Effector CD4-positive, alpha-beta T cell (primary cell): Measurements from ENCODE around the gene ZNF782.
"Not testable (repeated sequence)": the region's sequence is repeated elsewhere in the genome, so short reads cannot be mapped to it uniquely, and the experiment has no call there.

Source experiments
- DNase-seq: peaks from one replicate; pipeline ENCODE4 v3.0.0-alpha.2; 2020

ZNF782 gene

DNA sequence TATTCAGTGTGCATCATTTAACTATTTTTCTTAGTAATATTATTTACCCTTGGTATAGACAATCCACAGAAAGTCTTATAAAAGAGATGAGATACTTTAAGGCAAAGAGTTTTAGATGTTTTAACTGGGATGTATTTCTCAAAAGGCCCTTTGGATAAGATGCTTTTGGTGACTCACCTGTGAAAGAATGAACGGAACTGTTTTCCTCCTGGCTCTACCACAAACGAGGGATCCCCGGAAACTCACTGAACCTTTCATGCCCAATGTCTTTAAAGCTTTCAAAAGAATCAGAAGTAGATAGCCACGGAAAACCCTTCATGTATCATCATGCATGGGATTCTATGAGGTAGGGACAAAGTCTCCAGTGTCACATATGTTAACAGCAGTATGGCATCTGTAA is 1.6 kb downstream of the ZNF782 start:
- DNase-seq, result no peak

DNA sequence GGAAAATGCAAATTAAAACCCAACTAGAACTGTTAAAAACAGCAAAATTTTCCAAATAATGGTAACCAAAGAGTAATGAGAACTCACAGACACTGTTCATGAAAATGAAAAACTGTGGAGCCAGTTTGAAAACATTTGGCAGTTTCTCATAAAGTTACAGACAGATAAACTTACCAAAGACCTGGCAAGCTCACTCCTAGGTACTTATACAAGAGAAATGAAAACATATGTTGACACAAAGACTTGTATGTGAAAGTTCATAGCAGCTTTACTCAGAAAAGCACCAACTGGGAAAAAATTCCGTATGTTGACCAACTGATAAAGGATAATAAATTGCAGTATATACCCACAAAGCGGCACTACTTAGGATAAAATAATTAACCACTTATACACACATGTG is 10.3 kb downstream of the ZNF782 start:
- DNase-seq, result no peak

DNA sequence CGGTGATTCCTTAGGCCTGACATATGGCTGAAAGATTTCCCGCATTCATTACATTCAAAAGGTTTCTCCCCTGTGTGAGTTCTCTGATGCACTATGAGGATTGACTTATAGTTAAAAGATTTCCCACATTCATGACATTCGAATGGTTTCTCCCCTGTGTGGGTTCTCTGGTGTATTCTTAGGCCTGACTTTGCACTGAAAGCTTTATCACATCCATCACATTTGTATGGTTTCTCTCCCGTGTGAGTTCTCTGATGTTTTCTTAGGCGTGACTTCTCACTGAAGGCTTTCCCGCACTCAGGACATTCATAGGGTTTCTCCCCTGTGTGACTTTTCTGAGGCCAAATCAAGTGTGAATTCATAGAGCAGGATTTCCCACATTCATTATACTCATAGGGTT is 35.8 kb downstream of the ZNF782 start:
- DNase-seq, result no peak

DNA sequence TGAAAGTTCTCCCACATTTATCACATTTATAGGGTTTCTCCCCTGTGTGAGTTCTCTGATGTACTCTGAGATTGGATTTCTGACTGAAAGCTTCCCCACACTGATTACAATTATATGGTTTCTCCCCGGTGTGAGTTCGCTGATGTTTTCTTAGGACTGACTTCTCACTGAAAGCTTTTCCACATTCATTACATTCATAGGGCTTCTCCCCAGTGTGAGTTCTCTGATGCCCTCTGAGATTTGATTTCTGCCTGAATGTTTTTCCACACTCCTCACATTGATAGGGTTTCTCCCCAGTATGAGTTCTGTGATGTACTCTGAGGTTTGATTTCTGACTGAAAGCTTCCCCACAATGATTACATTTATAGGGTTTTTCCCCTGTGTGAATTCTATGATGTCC is 36.3 kb downstream of the ZNF782 start:
- no peak for DNase-seq

DNA sequence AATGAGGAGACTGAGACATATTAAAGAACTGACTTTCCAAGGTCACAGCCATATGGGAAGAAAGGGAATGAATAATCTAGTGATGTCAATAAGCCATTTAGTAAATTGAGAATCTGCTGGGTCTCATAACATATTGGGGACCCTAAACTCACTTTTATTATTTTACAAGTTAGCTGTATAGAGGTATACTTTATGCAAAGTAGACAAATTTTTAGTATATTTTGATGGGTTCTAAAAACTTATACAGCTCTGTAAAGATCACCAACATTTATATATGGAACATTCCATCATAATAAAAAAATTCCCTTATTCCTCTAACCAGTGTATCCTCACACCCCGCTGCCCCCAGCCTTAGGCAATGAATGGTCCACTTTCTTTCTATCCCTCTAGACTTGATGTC is 40.7 kb downstream of the ZNF782 start:
- no peak for DNase-seq

DNA sequence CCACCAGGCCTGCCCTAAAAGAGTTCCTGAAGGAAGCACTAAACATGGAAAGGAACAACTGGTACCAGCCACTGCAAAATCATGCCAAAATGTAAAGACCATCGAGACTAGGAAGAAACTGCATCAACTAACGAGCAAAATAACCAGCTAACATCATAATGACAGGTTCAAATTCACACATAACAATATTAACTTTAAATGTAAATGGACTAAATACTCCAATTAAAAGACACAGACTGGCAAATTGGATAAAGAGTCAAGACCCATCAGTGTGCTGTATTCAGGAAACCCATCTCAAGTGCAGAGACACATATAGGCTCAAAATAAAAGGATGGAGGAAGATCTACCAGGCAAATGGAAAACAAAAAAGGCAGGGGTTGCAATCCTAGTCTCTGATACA is 55.4 kb downstream of the ZNF782 start:
- not testable (repeated sequence) for DNase-seq

DNA sequence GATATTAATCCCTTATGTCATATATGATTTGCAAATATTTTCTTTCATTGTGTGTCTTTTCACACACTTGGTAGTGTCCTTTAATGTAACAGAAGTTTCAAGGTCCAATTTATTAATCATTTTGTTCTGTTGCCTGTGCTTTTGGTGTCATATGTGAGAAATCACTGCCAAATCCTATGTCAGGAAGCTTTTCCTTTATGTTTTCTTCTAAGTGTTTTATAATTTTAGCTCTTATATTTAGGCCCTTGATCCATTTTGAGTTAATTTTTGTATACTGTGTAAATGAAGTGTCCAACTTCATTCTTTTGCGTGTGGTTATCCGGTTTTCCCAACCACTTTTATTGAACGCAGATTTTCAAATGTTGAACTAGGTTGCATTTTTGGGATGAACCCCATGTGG is 70.3 kb downstream of the ZNF782 start:
- no peak for DNase-seq

DNA sequence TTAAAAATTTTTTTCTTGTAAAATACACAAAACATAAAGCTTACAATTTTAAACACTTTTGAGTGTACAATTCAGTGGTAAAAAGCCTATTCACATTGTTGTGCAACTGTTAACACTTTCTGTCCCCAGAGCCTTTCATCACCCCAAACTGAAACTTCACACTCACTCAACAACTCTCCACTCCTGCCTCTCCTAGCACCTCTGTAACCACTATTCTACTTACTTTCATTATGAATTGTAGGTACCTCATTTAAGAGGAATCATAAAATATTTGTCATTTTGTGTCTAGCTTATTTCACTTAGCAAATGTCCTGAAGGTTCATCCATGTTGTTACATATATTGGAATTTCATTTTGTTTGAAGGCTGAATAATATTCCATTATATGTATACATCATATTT is 72.1 kb downstream of the ZNF782 start:
- no peak for DNase-seq

DNA sequence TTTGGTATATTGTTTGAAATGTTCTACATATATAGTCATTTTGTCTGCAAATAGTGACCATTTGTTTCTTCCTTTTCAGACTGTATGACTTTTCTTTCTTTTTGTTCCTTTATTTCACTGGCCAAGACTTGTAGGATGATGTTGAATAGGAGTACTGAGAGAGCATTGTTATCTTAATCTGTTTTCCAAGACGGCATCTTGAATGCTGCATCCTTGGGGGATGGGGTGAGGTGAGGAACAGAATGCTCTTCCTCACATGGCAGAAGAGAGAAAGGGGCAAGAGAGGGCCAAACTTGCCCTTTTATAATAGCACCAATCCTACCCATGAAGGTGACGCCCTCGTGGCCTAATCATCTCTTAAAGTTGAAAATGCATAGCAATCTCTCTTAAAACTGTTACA is 72.8 kb downstream of the ZNF782 start:
- no peak for DNase-seq

DNA sequence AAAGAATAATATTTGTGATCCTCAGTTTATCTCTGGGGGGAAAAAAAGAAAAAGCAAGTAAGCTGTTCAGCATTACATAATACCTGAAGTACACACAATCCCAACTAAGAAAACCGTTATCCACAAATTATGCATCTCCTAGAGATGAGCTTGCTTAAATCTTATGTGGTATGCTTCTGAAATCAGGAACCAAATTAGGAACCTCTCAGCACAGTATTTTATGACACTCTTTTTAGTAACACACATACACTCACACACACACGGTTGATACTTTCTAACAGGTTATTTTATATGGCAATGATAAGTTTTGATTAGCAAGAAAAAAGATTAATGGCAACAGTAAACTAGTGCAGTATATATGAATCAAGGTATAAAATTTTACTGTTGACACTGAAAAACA is 75.2 kb downstream of the ZNF782 start:
- no peak for DNase-seq

DNA sequence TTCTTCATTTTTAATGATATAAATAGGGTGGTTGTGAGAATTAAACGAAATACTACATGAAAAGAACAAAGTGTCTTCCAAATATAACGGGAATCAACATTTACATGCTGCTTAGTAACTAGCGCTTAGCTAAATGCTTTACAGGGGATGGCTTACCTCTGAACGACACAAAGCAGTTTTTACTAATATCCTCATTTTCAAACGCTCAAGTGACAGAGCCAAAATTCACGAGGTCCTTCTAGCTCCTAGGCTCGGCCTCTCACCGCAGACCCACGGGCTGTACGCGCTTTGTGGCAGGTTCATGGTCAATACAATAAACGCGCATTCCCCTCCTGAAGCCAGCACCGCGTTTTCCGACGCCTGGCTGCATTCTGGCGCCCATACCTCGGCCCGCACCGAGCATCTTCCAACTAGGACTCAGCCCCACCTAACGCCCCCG is 76.9 kb downstream of the ZNF782 start:
- no peak for DNase-seq

DNA sequence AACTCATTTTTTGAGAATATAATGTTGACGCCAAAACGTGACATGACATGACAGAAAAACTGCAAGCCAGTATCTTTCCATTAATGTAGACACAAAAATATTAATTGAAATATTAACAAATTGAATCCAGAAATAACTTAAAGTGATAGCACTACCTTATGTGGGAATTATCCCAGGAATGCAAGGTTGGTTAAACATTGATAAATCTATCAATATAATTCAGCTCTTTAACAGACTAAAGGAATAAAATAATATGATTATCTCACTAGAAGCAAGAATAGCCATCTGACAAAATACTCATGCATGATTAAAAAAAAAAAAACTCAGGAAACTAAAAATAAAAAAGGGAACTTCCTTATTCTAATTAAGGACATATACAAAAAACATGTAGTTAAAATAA is 83.2 kb downstream of the ZNF782 start:
- no peak for DNase-seq

DNA sequence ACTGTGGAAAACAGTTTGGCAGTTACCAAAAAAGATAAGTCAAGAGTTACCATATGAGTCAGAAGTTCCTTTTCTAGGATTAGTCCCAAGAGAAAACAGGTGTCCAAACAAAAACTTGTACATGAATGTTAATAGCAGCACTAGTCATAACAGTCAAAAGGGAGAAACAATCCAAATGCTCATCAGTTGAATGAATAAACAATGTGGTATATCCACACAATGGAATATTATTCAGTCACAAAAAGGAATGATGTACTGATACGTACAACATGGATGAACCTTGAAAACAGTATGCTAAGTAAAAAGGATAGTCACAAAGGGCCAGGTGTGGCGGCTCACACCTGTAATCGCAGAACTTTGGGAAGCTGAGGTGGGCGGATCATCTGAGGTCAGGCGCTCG is 84.3 kb downstream of the ZNF782 start:
- no peak for DNase-seq
